Measurements from ENCODE around the gene LASP1.
A peak's percentile ranks its signal among the peaks of the same experiment; 100 is the strongest.

Gene LASP1

GRCh38 chr17:38915639-38915995 is 45.8 kb downstream of the LASP1 start:
- peak; percentile 10 for DNase-seq
- Mint-ChIP-seq H3K27ac (no peak overlapping the region), H3K9me3 (no peaks in the 10 kb centered on the region), H3K4me1 (peaks cover 12% of the 10 kb centered on the region), H3K4me3 (no peak overlapping the region), H3K36me3 (peaks cover 49% of the 10 kb centered on the region), H3K27me3 (no peaks in the 10 kb centered on the region)
- CTCF ChIA-PET, result interaction anchor here (1.3 to 1.5 kb wide), 2 partner anchors 8 to 67 kb away, joined by 3 to 5 read pairs; no protein-coding TSS in a partner anchor

DNA sequence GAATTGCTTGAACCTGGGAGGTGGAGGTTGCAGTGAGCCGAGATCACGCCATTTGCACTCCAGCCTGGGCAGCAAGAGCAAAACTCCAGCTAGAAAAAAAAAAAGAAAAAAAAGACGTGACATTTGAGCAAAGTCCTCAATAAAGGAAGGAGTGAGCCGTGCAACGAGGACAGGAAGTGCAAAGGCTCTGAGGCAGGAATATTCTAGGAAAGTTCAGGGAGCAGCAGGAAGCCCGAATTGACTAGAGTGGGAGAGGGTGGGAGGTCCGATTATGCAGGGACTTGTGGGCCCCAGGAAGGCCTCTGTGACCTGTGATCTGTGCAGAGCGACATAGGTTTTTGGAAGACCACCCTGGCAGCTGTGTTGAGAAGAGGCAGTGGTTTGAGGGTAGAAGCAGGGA is 46.9 kb downstream of the LASP1 start:
- H3K4me1 Mint-ChIP-seq, result peaks cover 12% of the 10 kb centered on the region
- H3K4me3 Mint-ChIP-seq, result no peak overlapping the region
- H3K36me3 Mint-ChIP-seq, result peaks cover 56% of the 10 kb centered on the region
- peak; percentile 9 for DNase-seq
- peak overlapping the region; percentile 81 for H3K27ac Mint-ChIP-seq
- no peaks in the 10 kb centered on the region for H3K27me3 Mint-ChIP-seq
- CTCF ChIA-PET, result interaction anchor here (0.7 to 1.5 kb wide), 2 partner anchors 9 to 66 kb away, joined by 4 to 5 read pairs; no protein-coding TSS in a partner anchor
- H3K9me3 Mint-ChIP-seq, result no peaks in the 10 kb centered on the region

GRCh38 chr17:38917259-38917658 is 47.4 kb downstream of the LASP1 start:
- Mint-ChIP-seq H3K4me3 (no peak overlapping the region), H3K9me3 (no peaks in the 10 kb centered on the region), H3K27me3 (no peaks in the 10 kb centered on the region), H3K4me1 (peaks cover 11% of the 10 kb centered on the region), H3K36me3 (peaks cover 57% of the 10 kb centered on the region), H3K27ac (peak overlapping the region; percentile 81)
- peak; percentile 20 for DNase-seq
- CTCF ChIA-PET, result interaction anchor here (0.6 to 0.7 kb wide), 2 partner anchors 9 to 129 kb away, joined by 3 to 4 read pairs; no protein-coding TSS in a partner anchor

DNA sequence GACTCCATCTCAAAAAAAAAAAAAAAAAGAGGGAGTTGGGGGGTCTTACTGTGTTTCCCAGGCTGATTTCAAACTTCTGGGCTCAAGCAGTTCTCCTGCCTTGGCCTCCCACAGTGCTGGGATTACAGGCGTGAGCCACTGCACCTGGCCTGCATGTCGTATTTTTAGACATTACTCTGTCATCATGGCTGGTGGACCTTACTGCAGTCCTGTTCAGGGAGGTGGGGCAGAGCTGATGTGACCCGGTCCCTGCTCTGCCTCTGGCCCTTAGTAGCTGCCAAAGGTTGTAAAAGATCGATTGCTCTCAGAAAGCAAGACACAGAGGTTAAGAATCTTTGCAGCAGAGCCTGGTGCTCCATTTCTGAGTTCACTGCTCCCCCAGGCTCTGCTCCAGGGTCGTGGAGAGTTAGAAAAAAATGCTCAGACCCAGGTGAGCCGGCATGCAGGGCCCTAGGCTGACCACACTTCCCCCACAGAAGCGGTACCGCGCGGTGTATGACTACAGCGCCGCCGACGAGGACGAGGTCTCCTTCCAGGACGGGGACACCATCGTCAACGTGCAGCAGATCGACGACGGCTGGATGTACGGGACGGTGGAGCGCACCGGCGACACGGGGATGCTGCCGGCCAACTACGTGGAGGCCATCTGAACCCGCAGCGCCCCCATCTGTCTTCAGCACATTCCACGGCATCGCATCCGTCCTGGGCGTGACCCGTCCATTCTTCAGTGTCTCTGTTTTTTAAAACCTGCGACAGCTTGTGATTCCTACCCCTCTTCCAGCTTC is 48.5 kb downstream of the LASP1 start:
- Mint-ChIP-seq H3K36me3 (peaks cover 57% of the 10 kb centered on the region), H3K27ac (peak overlapping the region; percentile 2), H3K9me3 (no peaks in the 10 kb centered on the region), H3K4me1 (peaks cover 11% of the 10 kb centered on the region), H3K4me3 (no peak overlapping the region), H3K27me3 (no peaks in the 10 kb centered on the region)
- CTCF ChIA-PET, result no interaction called here
- peak; percentile 18 for DNase-seq

DNA sequence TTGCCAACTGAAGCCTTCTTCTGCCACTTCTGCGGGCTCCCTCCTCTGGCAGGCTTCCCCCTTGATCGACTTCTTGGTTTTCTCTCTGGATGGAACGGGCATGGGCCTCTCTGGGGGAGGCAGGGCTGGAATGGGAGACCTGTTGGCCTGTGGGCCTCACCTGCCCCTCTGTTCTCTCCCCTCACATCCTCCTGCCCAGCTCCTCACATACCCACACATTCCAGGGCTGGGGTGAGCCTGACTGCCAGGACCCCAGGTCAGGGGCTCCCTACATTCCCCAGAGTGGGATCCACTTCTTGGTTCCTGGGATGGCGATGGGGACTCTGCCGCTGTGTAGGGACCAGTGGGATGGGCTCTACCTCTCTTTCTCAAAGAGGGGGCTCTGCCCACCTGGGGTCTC is 49.1 kb downstream of the LASP1 start:
- H3K27me3 Mint-ChIP-seq, result no peaks in the 10 kb centered on the region
- H3K4me1 Mint-ChIP-seq, result peaks cover 14% of the 10 kb centered on the region
- CTCF ChIA-PET, result no interaction called here
- H3K36me3 Mint-ChIP-seq, result peaks cover 54% of the 10 kb centered on the region
- H3K27ac Mint-ChIP-seq, result no peak overlapping the region
- peak; percentile 11 for DNase-seq
- no peaks in the 10 kb centered on the region for H3K9me3 Mint-ChIP-seq
- H3K4me3 Mint-ChIP-seq, result no peak overlapping the region

DNA sequence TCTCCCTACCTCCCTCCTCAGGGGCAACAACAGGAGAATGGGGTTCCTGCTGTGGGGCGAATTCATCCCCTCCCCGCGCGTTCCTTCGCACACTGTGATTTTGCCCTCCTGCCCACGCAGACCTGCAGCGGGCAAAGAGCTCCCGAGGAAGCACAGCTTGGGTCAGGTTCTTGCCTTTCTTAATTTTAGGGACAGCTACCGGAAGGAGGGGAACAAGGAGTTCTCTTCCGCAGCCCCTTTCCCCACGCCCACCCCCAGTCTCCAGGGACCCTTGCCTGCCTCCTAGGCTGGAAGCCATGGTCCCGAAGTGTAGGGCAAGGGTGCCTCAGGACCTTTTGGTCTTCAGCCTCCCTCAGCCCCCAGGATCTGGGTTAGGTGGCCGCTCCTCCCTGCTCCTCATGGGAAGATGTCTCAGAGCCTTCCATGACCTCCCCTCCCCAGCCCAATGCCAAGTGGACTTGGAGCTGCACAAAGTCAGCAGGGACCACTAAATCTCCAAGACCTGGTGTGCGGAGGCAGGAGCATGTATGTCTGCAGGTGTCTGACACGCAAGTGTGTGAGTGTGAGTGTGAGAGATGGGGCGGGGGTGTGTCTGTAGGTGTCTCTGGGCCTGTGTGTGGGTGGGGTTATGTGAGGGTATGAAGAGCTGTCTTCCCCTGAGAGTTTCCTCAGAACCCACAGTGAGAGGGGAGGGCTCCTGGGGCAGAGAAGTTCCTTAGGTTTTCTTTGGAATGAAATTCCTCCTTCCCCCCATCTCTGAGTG is 49.6 kb downstream of the LASP1 start:
- H3K4me3 Mint-ChIP-seq, result no peak overlapping the region
- peaks cover 14% of the 10 kb centered on the region for H3K4me1 Mint-ChIP-seq
- H3K9me3 Mint-ChIP-seq, result no peaks in the 10 kb centered on the region
- no peaks in the 10 kb centered on the region for H3K27me3 Mint-ChIP-seq
- CTCF ChIA-PET, result interaction anchor here (0.5 to 1.0 kb wide), 2 partner anchors 9 to 496 kb away, joined by 3 read pairs; no protein-coding TSS in a partner anchor
- H3K36me3 Mint-ChIP-seq, result peaks cover 48% of the 10 kb centered on the region
- H3K27ac Mint-ChIP-seq, result no peak overlapping the region
- peak; percentile 19 for DNase-seq

DNA sequence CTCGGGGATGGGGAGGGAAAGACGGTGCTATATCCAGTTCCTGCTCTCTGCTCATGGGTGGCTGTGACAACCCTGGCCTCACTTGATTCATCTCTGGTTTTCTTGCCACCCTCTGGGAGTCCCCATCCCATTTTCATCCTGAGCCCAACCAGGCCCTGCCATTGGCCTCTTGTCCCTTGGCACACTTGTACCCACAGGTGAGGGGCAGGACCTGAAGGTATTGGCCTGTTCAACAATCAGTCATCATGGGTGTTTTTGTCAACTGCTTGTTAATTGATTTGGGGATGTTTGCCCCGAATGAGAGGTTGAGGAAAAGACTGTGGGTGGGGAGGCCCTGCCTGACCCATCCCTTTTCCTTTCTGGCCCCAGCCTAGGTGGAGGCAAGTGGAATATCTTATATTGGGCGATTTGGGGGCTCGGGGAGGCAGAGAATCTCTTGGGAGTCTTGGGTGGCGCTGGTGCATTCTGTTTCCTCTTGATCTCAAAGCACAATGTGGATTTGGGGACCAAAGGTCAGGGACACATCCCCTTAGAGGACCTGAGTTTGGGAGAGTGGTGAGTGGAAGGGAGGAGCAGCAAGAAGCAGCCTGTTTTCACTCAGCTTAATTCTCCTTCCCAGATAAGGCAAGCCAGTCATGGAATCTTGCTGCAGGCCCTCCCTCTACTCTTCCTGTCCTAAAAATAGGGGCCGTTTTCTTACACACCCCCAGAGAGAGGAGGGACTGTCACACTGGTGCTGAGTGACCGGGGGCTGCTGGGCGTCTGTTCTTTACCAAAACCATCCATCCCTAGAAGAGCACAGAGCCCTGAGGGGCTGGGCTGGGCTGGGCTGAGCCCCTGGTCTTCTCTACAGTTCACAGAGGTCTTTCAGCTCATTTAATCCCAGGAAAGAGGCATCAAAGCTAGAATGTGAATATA is 50.8 kb downstream of the LASP1 start:
- H3K36me3 Mint-ChIP-seq, result peaks cover 45% of the 10 kb centered on the region
- H3K9me3 Mint-ChIP-seq, result no peaks in the 10 kb centered on the region
- peaks cover 23% of the 10 kb centered on the region for H3K4me1 Mint-ChIP-seq
- no peaks in the 10 kb centered on the region for H3K27me3 Mint-ChIP-seq
- H3K27ac Mint-ChIP-seq, result peak overlapping the region; percentile 24
- H3K4me3 Mint-ChIP-seq, result no peak overlapping the region
- peak; percentile 14 for DNase-seq
- CTCF ChIA-PET, result interaction anchor here (0.5 to 1.0 kb wide), 2 partner anchors 11 to 497 kb away, joined by 3 read pairs; no protein-coding TSS in a partner anchor

DNA sequence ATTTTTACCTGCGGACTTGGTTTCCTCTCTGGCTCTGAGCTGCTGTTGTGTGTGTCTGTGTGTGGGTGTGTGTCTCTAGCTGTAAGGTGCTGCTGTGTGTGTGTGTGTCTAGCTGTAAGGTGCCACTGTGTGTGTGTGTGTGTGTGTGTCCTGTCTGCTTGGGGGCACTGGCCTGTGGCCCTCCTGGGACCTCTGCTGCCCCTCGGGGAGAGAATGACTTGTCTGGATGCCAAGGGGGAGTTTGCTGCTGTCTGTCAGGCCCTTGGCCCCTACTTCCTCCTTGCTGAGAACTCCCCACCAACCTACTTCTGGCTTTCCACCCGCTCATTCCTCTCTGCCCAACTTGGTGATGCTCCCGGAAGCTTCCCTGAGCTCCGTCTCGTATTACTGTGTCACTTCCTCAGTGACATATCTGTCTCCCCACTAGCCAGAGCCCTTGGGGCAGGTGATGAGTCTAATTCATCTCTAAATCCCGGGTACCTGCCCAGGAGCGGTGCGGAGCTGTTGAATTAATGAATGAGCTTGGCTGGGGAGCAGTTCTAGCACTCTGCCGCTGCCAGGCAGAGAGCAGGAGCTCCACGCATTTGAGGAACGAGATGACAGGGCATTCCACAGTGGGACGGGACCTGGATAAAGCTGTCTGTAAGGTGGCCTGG is 52.0 kb downstream of the LASP1 start:
- Mint-ChIP-seq H3K27me3 (no peaks in the 10 kb centered on the region), H3K4me3 (no peak overlapping the region), H3K9me3 (no peaks in the 10 kb centered on the region), H3K27ac (peak overlapping the region; percentile 8), H3K36me3 (peaks cover 41% of the 10 kb centered on the region), H3K4me1 (peaks cover 32% of the 10 kb centered on the region)
- peak; percentile 21 for DNase-seq
- CTCF ChIA-PET, result interaction anchor here (0.7 to 3.8 kb wide), 3 partner anchors 16 to 50 kb away, joined by 3 to 13 read pairs (median 3); no protein-coding TSS in a partner anchor

DNA sequence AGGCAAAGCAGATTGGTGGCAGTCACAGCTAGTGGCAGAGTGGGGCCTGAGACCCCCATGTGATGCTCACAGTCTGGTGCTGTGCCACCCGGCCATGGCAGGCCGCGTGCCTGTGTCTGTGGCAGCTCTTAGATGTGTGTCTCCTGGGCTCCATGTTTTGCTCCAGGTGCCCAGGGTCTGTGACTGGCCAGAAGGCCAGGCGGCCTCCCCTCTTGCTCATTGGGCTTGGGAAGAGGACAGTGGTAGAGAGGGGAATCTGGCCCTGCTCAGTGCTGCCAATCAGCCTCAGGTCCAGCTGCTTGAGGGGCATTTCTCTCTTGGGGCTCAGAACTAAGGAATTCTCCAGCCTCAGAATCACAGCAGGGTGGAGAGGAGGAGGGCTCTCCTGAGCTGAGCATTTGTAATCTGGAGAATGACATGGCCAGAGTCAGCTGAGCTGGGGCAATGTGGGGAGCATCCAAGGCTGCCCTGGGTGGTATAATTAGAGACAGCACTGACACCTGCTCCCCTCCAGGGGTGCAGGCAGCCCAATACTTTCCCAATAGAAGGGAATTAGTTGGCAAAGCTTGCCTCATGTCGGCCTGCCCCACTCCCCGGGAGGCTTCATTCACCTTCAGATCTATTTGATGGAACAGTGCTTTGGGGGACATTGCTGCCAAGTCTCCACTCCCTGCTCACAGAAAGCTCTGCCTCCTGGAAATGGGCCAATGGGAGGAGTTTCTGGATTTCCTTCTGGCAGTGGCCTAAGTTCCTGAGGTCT is 52.9 kb downstream of the LASP1 start:
- H3K27me3 Mint-ChIP-seq, result no peaks in the 10 kb centered on the region
- no peaks in the 10 kb centered on the region for H3K9me3 Mint-ChIP-seq
- H3K27ac Mint-ChIP-seq, result no peak overlapping the region
- peaks cover 30% of the 10 kb centered on the region for H3K4me1 Mint-ChIP-seq
- peaks cover 35% of the 10 kb centered on the region for H3K36me3 Mint-ChIP-seq
- CTCF ChIA-PET, result interaction anchor here (0.7 to 3.8 kb wide), 6 partner anchors 17 to 231 kb away, joined by 3 to 13 read pairs (median 3); no protein-coding TSS in a partner anchor
- no peak overlapping the region for H3K4me3 Mint-ChIP-seq
- peak; percentile 19 for DNase-seq

GRCh38 chr17:38925263-38925995 is 55.6 kb downstream of the LASP1 start, which contains the start of gene LASP1NB:
TSS of gene LASP1NB (plus strand) at chr17:38925614.
- peaks cover 30% of the 10 kb centered on the region for H3K4me1 Mint-ChIP-seq
- peak; percentile 68 for DNase-seq
- H3K9me3 Mint-ChIP-seq, result no peaks in the 10 kb centered on the region
- CTCF ChIA-PET, result interaction anchor here (0.6 to 3.8 kb wide), 12 partner anchors 8 to 319 kb away, joined by 3 to 13 read pairs (median 4); partner anchors contain the start of gene LASP1
- H3K27me3 Mint-ChIP-seq, result no peaks in the 10 kb centered on the region
- H3K27ac Mint-ChIP-seq, result peak within 1 kb of the TSS; percentile 66
- H3K36me3 Mint-ChIP-seq, result peaks cover 15% of the 10 kb centered on the region
- no peak within 1 kb of the TSS for H3K4me3 Mint-ChIP-seq

- H3K27me3 Mint-ChIP-seq, result no peaks in the 10 kb centered on the region
- H3K27ac Mint-ChIP-seq, result peak overlapping the region; percentile 4
- peaks cover 30% of the 10 kb centered on the region for H3K4me1 Mint-ChIP-seq
- CTCF ChIA-PET, result interaction anchor here (0.6 to 1.9 kb wide), 4 partner anchors 9 to 318 kb away, joined by 3 to 6 read pairs (median 4); no protein-coding TSS in a partner anchor
- no peaks in the 10 kb centered on the region for H3K9me3 Mint-ChIP-seq
- peak; percentile 13 for DNase-seq
- peaks cover 9% of the 10 kb centered on the region for H3K36me3 Mint-ChIP-seq
- H3K4me3 Mint-ChIP-seq, result no peak overlapping the region
Measured at GRCh38 chr17:38926293-38927070, 56.6 kb downstream of the LASP1 start.
